ENCODE data around the gene SLC4A1AP.

- TF ChIP-seq CTCF (IDR thresholded peaks at IDR 0.05), result no peak
- TF ChIP-seq POLR2A (IDR thresholded peaks at IDR 0.05), result no peak
Observed at GRCh38 chr2:27697660-27698059, 34.0 kb downstream of the SLC4A1AP start.

All from adrenal gland (tissue), 5 donors.